Left forelimb (tissue), 1 donor: ENCODE measurements around the gene SPTLC1.

Experiments
- DNase-seq: peaks from one replicate; pipeline ENCODE4 v3.0.0-alpha.2; 2018; ENCODE audit warnings: low spot score

SPTLC1 gene

GRCh38 chr9:92095236-92095635, 20.0 kb downstream of the SPTLC1 start:
- no peak for DNase-seq

- DNase-seq = no peak
Observed at GRCh38 chr9:92094655-92095054, 20.6 kb downstream of the SPTLC1 start.

- no peak for DNase-seq
Observed at GRCh38 chr9:92077888-92078287, 37.3 kb downstream of the SPTLC1 start.

- no peak for DNase-seq
Observed at GRCh38 chr9:92071634-92072033, 43.6 kb downstream of the SPTLC1 start.

GRCh38 chr9:92066168-92066567, 49.0 kb downstream of the SPTLC1 start:
- no peak for DNase-seq

GRCh38 chr9:92064711-92065110, 50.5 kb downstream of the SPTLC1 start:
- no peak for DNase-seq

- no peak for DNase-seq
Observed at GRCh38 chr9:92061184-92061583, 54.0 kb downstream of the SPTLC1 start.

GRCh38 chr9:92059661-92060060, 55.6 kb downstream of the SPTLC1 start:
- no peak for DNase-seq

GRCh38 chr9:92058723-92059444, 56.3 kb downstream of the SPTLC1 start:
- no peak for DNase-seq

GRCh38 chr9:92058026-92058425, 57.2 kb downstream of the SPTLC1 start:
- DNase-seq = no peak

- DNase-seq = no peak
Observed at GRCh38 chr9:92057226-92057625, 58.0 kb downstream of the SPTLC1 start.

GRCh38 chr9:92055624-92056023, 59.6 kb downstream of the SPTLC1 start:
- DNase-seq = no peak

- DNase-seq = no peak
Observed at GRCh38 chr9:92048924-92049625, 66.1 kb downstream of the SPTLC1 start.

GRCh38 chr9:92047500-92047899, 67.7 kb downstream of the SPTLC1 start:
- DNase-seq = no peak

- no peak for DNase-seq
Observed at GRCh38 chr9:92046676-92047075, 68.5 kb downstream of the SPTLC1 start.

- no peak for DNase-seq
Observed at GRCh38 chr9:92044936-92045335, 70.3 kb downstream of the SPTLC1 start.

GRCh38 chr9:92043002-92043401, 72.2 kb downstream of the SPTLC1 start:
- DNase-seq = no peak

- DNase-seq = no peak
Observed at GRCh38 chr9:92042260-92042659, 73.0 kb downstream of the SPTLC1 start.

GRCh38 chr9:92036756-92037155, 78.5 kb downstream of the SPTLC1 start:
- DNase-seq = no peak

GRCh38 chr9:92036411-92036746, 78.8 kb downstream of the SPTLC1 start:
- DNase-seq = no peak

- no peak for DNase-seq
Observed at GRCh38 chr9:92035687-92036410, 79.4 kb downstream of the SPTLC1 start.

GRCh38 chr9:92035146-92035545, 80.1 kb downstream of the SPTLC1 start:
- DNase-seq = no peak

GRCh38 chr9:92033991-92034390, 81.2 kb downstream of the SPTLC1 start:
- DNase-seq = no peak
